Measurements from ENCODE around the gene GPR132. TPM values are rescaled to one million over a fixed set of nuclear protein-coding genes. Genes with fewer than 3 reads are reported as not detected.

GPR132 gene
- total and polyA plus RNA-seq, 2 donors (not counting 1 experiment from before 2014, with no cell fraction given) = 38.6 to 54.5 TPM

DNA sequence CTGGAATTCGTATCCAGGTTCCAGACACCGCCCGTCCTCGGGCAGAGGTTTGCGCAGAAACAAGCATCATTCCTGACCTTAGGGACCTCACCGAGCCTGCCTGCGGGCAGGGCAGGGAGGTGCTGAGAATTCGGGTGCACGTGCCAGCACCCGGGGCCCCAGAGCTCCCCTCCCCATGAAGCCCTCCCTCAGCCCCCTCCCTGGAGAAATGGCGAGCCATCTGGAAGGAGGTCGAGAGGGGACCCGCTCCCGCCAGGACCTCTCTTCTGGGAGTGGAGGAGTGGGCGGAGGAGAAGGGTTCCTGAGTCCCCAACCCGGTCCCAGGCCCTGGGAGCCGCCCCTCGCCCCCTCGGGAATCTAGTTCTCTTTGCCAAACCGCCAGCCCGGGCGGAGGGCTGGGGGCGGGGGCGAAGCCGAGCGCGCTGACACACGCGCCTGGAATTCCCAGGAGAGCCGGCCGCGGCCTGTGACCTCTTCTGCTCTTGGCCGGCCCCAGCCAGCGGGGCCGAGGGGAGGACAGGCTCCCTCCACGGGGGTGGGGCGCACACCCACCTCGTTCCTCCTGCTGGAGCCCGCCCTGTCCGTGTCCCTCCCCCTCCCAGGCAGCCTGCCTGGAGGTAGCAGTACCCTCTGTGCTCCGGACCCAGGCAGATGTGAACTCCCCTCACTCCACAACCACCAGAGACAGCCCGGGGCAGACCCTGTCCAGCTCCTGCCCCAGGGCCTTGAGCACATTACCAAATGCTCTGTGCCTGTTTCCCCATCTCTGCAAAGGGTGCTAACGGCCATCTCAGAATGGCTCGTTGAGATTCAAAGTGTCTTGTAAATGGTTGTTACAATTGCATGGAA lies 23.0 kb upstream of the GPR132 start:
- Histone ChIP-seq H3K27ac (ENCODE audit: low read length in 2 of 2) (no peak overlapping the region), H3K9ac (ENCODE audit: low read length) (peak overlapping the region; percentile 70), H3K4me2 (replicated peaks; ENCODE audit: low read depth, low read length, poor library complexity, severe bottlenecking) (peak overlapping the region; percentile 100), H3K27me3 (replicated peaks in 1 of 4; ENCODE audit: control extremely low read depth in 1 of 4, control insufficient read depth in 3 of 4, insufficient read depth in 4 of 4, low read length in 3 of 4) (peaks cover 0 to 30% (median 9%) of the 10 kb centered on the region in 4 experiments), H4K20me1 (ENCODE audit: control insufficient read depth, insufficient read depth, low read length, poor library complexity, severe bottlenecking) (peaks cover 16% of the 10 kb centered on the region), H2AFZ (ENCODE audit: insufficient read depth, low read depth, low read length, poor library complexity, severe bottlenecking) (peak overlapping the region; percentile 79), H3K4me1 (ENCODE audit: control insufficient read depth in 2 of 2, insufficient read depth in 2 of 2, low read length in 2 of 2) (peaks cover 12 to 26% of the 10 kb centered on the region in 2 donors), H3K79me2 (ENCODE audit: control insufficient read depth, insufficient read depth, low read length) (peaks cover 6% of the 10 kb centered on the region), H3K9me3 (ENCODE audit: control extremely low read depth in 1 of 3, control insufficient read depth in 2 of 3, insufficient read depth in 1 of 3, low read length in 2 of 3) (no peaks in the 10 kb centered on the region), H3K36me3 (replicated peaks in 1 of 2; ENCODE audit: control extremely low read depth in 1 of 2, control insufficient read depth in 1 of 2, extremely low read depth in 1 of 2, insufficient read depth in 2 of 2, low read length in 1 of 2) (no peaks in the 10 kb centered on the region), H3K4me3 (ENCODE audit: control extremely low read depth in 1 of 5, extremely low read depth in 1 of 5, insufficient read depth in 1 of 5, low read depth in 2 of 5, low read length in 4 of 5) (peak overlapping the region in 3 of 5 experiments; percentile 59 to 67 (median 62))
- 50% methylated on average over 39 of the region's 44 CpGs for WGBS (ENCODE audit: insufficient coverage)
- Mint-ChIP-seq H3K4me3 (peak overlapping the region; percentile 80), H3K27ac (no peak overlapping the region), H3K9me3 (ENCODE audit: insufficient read depth) (no peaks in the 10 kb centered on the region), H3K27me3 (peaks cover 16% of the 10 kb centered on the region), H3K4me1 (peaks cover 16% of the 10 kb centered on the region)
- ChIA-PET CTCF (interaction anchor here (0.8 to 8.8 kb wide), 8 partner anchors 9 to 263 kb away, joined by 3 to 192 read pairs (median 12); partner anchors contain the start of gene GPR132), POLR2A (interaction anchor here (0.8 to 1.6 kb wide), 2 partner anchors 17 to 103 kb away, joined by 3 read pairs; partner anchors contain the start of gene CLBA1)
- TF ChIP-seq, protein P1, sequence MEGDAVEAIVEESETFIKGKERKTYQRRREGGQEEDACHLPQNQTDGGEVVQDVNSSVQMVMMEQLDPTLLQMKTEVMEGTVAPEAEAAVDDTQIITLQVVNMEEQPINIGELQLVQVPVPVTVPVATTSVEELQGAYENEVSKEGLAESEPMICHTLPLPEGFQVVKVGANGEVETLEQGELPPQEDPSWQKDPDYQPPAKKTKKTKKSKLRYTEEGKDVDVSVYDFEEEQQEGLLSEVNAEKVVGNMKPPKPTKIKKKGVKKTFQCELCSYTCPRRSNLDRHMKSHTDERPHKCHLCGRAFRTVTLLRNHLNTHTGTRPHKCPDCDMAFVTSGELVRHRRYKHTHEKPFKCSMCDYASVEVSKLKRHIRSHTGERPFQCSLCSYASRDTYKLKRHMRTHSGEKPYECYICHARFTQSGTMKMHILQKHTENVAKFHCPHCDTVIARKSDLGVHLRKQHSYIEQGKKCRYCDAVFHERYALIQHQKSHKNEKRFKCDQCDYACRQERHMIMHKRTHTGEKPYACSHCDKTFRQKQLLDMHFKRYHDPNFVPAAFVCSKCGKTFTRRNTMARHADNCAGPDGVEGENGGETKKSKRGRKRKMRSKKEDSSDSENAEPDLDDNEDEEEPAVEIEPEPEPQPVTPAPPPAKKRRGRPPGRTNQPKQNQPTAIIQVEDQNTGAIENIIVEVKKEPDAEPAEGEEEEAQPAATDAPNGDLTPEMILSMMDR (IDR thresholded peaks at IDR 0.05) = no peak
- no peak for TF ChIP-seq EZH2 (IDR thresholded peaks at IDR 0.05; ENCODE audit: borderline replicate concordance, insufficient read depth, low read depth, low read length, poor library complexity, severe bottlenecking)
- intact Hi-C loops (cut with micrococcal nuclease) = loop anchor here (1.0 to 2.0 kb wide), 3 partner anchors 103 to 213 kb away; partner anchors contain the start of genes BRF1 and CLBA1
- ATAC-seq (ENCODE audit: low read depth) (no peak), DNase-seq (no peak)
